ENCODE results near the gene ABCA12. TPM values are rescaled to one million over a fixed set of nuclear protein-coding genes. Genes with fewer than 3 reads are reported as not detected.

Gene ABCA12
- total and polyA plus RNA-seq, 5 donors, result not detected

DNA sequence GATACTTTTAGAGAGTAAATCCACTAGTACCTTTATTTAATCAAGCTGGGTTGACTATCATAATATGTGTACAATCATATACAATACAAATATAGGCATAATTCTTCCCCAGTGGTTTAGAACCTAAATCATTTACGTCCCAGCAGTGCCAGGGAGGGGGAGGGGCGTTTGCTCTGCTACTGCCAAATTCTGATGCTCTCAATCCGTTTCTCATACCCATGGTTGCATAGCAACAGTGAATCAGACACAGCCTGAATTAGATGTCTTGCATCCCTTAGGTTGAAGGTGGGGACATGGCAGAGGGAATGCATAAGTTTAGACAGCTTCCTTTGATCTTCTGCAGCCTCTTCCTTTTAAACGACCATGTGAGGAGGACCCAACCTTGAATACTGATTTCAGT is 135.4 kb downstream of the ABCA12 start:
- WGBS, result 11% methylated on average over 4 of the region's 4 CpGs
- intact Hi-C loops (cut with DNase I), result loop anchor here in 1 of 4 donors (5.0 kb wide), 1 partner anchor 1196 kb away; no protein-coding TSS in a partner anchor

DNA sequence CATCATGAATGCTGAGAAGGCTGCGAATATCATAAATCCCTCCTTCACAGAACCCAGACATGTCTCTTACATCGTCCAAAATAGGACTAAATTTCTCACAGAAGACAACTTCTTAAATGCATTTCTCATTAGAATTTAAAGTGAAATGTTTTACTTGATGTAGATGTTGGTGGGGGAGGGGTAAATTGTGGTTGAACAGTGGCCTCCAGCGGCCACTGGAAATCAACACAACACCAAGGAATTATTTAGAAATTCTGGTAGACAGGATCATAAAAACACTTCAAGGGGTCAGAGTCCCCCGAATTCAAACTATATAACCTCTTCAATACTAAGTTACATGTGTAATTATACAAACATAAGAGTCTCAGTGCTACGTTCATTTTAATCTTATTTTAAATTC is 135.9 kb downstream of the ABCA12 start:
- Histone ChIP-seq H3K4me3 (ENCODE audit: low read length) (no peak overlapping the region), H3K27ac (ENCODE audit: low read length) (no peak overlapping the region), H3K27me3 (ENCODE audit: control insufficient read depth, insufficient read depth) (no peaks in the 10 kb centered on the region), H3K9me3 (ENCODE audit: control insufficient read depth, low read length) (no peaks in the 10 kb centered on the region), H3K4me1 (ENCODE audit: control insufficient read depth, insufficient read depth, low read length) (no peaks in the 10 kb centered on the region)
- ATAC-seq (no peak), DNase-seq (no peak)
- WGBS, result 23% methylated on average over 5 of the region's 5 CpGs
- intact Hi-C loops (cut with DNase I), result loop anchor here in 1 of 4 donors (5.0 kb wide), 1 partner anchor 1195 kb away; no protein-coding TSS in a partner anchor

More for the DNA sequence above, 135.4 kb downstream of the ABCA12 start:
- Histone ChIP-seq H3K9me3 (ENCODE audit: control insufficient read depth, low read length) (no peaks in the 10 kb centered on the region), H3K27me3 (ENCODE audit: control insufficient read depth, insufficient read depth) (no peaks in the 10 kb centered on the region), H3K27ac (ENCODE audit: low read length) (no peak overlapping the region), H3K4me1 (ENCODE audit: control insufficient read depth, insufficient read depth, low read length) (no peaks in the 10 kb centered on the region), H3K4me3 (ENCODE audit: low read length) (no peak overlapping the region)
- DNase-seq (peak in 1 of 3 donors; percentile 12), ATAC-seq (no peak)

DNA sequence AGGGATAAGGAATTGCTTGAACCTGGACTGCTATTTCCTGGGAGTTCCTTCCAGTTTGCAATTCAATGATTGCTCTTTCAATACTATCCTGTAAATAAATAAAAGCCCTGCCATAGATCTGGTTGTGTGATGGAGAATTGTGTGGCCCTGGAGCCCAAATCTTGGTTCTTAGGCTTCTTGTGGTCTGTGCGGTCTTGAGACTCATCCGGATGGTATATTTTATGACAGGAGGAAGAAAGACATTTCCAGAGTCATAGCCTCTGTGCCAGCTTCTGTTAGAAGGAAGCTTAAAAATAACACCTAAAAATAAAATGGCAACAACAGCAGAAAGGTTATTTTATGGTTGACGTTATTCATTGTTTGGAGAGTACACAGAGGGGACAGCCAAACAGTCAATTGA is 137.7 kb downstream of the ABCA12 start:
- WGBS, result 75% methylated on average over 3 of the region's 3 CpGs
- Histone ChIP-seq H3K4me3 (ENCODE audit: low read length) (no peak overlapping the region), H3K9me3 (ENCODE audit: control insufficient read depth, low read length) (no peaks in the 10 kb centered on the region), H3K27ac (ENCODE audit: low read length) (no peak overlapping the region), H3K27me3 (ENCODE audit: control insufficient read depth, insufficient read depth) (no peaks in the 10 kb centered on the region), H3K4me1 (ENCODE audit: control insufficient read depth, insufficient read depth, low read length) (no peaks in the 10 kb centered on the region)
- DNase-seq, result no peak
- no peak for ATAC-seq
- intact Hi-C loops (cut with DNase I), result loop anchor here in 1 of 4 donors (5.0 kb wide), 1 partner anchor 1193 kb away; no protein-coding TSS in a partner anchor

DNA sequence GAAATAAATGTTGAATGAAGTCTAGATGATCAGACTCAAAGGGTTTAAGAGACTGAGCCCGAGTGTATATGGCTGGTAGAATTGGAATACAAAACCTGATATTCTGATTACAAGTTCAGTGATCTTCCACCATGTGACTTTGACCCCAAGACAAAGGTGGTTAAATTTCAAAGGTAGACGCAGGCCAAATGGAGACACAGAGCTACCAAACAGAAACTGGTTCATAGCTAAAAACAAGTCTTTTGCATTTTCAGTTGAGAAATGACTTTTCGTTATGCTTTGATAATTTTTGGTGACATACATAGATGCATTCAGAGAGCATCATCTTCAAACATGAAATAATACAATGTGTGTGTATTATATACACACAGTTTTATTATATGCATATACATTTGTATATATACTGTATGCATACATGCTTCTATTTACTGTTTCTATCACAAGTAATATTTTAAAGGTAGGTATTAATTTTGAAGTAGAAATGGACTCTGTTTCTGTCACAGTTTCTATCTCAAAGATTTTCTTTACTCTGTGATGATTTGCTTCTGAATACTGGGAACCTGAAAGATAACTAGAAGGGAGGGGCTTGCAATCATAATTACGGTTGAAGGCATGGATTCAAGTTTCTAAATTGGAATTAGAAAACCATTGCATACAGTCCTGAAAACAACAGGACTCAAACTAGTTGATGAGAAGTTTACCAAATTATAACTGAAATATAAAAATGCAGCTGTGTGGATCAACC is 142.3 kb downstream of the ABCA12 start:
- no peaks in the 10 kb centered on the region for H3K27me3 ChIP-seq (ENCODE audit: control insufficient read depth, insufficient read depth)
- DNase-seq (no peak), ATAC-seq (no peak)
- no peak overlapping the region for H3K27ac ChIP-seq (ENCODE audit: low read length)
- H3K4me3 ChIP-seq (ENCODE audit: low read length), result no peak overlapping the region
- no peaks in the 10 kb centered on the region for H3K4me1 ChIP-seq (ENCODE audit: control insufficient read depth, insufficient read depth, low read length)
- 80% methylated on average over 4 of the region's 4 CpGs for WGBS
- H3K9me3 ChIP-seq (ENCODE audit: control insufficient read depth, low read length), result no peaks in the 10 kb centered on the region
- intact Hi-C loops (cut with DNase I), result no loop called here

DNA sequence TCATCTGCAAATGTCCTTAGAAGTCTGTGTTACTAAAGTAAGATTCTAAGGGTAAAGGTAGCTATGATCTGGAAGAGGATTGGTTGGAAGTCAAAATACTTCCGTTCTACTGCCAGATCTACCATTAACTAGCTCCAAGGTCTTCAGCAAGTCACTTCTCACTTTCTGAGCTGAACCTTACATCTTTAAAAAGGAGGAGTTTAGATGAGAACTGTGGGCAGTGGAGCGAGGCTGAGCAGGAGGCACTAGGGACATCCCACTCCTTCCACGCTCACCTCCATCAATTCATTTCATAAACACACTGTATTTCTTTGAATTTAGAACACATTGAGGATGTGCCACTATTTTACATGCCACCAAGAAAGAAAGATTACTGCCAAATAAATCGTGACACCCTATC is 143.0 kb downstream of the ABCA12 start:
- ATAC-seq (no peak), DNase-seq (no peak)
- Histone ChIP-seq H3K27ac (ENCODE audit: low read length) (no peak overlapping the region), H3K4me3 (ENCODE audit: low read length) (no peak overlapping the region), H3K27me3 (ENCODE audit: control insufficient read depth, insufficient read depth) (no peaks in the 10 kb centered on the region), H3K4me1 (ENCODE audit: control insufficient read depth, insufficient read depth, low read length) (no peaks in the 10 kb centered on the region), H3K9me3 (ENCODE audit: control insufficient read depth, low read length) (no peaks in the 10 kb centered on the region)
- 80% methylated on average over 4 of the region's 4 CpGs for WGBS
- intact Hi-C loops (cut with DNase I), result no loop called here

DNA sequence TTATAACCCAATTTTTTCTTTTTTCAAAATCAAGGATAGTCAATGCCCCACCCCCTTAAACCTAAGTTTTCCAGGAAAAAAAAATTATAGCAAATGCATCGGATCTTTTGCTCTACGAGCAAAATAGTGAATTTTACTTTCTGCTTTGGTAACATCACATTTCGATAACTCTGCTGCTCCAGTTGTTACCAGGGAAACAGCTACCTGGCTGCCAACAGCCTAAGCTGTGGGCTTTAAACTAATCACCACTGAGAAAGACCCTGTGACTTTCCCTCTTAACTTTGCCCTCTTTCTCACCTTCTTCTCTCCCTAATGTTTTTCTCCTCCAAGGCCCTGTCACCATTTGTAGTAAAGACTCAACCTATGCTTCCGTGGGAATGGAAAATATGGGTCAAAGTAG is 145.5 kb downstream of the ABCA12 start:
- Histone ChIP-seq H3K27ac (ENCODE audit: low read length) (no peak overlapping the region), H3K4me1 (ENCODE audit: control insufficient read depth, insufficient read depth, low read length) (no peaks in the 10 kb centered on the region), H3K27me3 (ENCODE audit: control insufficient read depth, insufficient read depth) (no peaks in the 10 kb centered on the region), H3K4me3 (ENCODE audit: low read length) (no peak overlapping the region), H3K9me3 (ENCODE audit: control insufficient read depth, low read length) (no peaks in the 10 kb centered on the region)
- 86% methylated on average over 4 of the region's 4 CpGs for WGBS
- ATAC-seq, result no peak
- intact Hi-C loops (cut with DNase I), result no loop called here
- no peak for DNase-seq

DNA sequence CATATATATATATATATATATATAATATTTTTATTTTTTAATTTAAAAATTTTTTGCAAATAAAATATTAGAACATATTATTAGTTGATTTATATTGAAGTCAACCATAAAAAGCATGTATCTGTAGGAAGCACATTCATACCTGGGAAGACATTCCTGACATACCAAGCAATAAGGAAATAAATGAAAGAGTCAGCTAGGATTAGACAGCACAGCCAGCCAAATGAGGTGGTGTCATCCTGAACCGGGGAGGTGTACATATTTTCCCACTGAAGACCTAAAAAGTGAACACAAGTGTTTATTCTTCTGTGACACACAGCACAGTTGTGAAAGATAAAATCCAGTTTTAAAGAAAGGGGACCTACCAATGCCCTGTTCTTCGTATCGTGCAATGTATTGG is 149.2 kb downstream of the ABCA12 start:
- H3K9me3 ChIP-seq (ENCODE audit: control insufficient read depth, low read length), result no peaks in the 10 kb centered on the region
- intact Hi-C loops (cut with DNase I), result no loop called here
- ATAC-seq (no peak), DNase-seq (no peak)
- H3K4me3 ChIP-seq (ENCODE audit: low read length), result no peak overlapping the region
- H3K27me3 ChIP-seq (ENCODE audit: control insufficient read depth, insufficient read depth), result no peaks in the 10 kb centered on the region
- H3K4me1 ChIP-seq (ENCODE audit: control insufficient read depth, insufficient read depth, low read length), result no peaks in the 10 kb centered on the region
- WGBS, result 88% methylated on average over 3 of the region's 3 CpGs
- no peak overlapping the region for H3K27ac ChIP-seq (ENCODE audit: low read length)

DNA sequence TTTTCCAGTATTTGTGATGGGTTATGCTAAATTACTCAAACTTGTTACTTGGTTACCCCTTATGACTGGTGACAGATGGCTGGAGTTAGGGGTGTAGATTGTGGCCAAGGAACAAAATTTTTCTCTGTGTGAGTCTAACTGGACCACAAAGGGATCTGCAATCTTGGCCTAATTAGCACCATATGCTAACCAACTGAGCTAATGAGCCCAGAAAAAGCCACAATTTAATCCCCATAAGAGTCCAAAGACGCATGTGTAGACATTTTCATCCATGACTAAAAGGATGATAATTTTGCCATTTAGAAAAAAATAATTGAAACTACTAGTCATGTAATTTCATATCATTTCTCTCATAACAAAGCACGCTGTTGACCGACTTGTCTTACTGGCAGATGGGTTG is 151.2 kb downstream of the ABCA12 start:
- Histone ChIP-seq H3K27ac (ENCODE audit: low read length) (no peak overlapping the region), H3K9me3 (ENCODE audit: control insufficient read depth, low read length) (no peaks in the 10 kb centered on the region), H3K4me1 (ENCODE audit: control insufficient read depth, insufficient read depth, low read length) (no peaks in the 10 kb centered on the region), H3K4me3 (ENCODE audit: low read length) (no peak overlapping the region), H3K27me3 (ENCODE audit: control insufficient read depth, insufficient read depth) (no peaks in the 10 kb centered on the region)
- ATAC-seq (no peak), DNase-seq (no peak)
- intact Hi-C loops (cut with DNase I), result no loop called here
- 91% methylated on average over 3 of the region's 3 CpGs for WGBS

DNA sequence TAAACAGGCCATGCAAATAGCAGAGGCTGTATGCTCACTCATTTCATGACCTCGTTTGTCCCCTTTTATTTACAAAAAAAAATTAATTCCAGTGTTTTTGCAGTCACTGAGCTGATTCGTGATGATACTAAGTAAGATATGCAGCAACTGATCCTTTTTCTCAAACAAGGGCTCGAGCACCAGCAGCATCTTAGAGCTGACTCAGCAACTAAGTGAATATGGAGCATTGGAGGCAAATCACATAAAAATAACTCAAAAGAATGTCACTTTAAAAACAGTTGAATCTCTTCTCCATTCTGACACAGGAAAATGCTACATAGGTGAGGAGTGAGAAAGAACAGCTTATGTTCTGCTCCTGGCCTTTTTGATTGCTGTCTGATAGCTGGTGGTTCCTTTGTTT is 152.8 kb downstream of the ABCA12 start:
- DNase-seq (no peak), ATAC-seq (no peak)
- intact Hi-C loops (cut with DNase I), result no loop called here

DNA sequence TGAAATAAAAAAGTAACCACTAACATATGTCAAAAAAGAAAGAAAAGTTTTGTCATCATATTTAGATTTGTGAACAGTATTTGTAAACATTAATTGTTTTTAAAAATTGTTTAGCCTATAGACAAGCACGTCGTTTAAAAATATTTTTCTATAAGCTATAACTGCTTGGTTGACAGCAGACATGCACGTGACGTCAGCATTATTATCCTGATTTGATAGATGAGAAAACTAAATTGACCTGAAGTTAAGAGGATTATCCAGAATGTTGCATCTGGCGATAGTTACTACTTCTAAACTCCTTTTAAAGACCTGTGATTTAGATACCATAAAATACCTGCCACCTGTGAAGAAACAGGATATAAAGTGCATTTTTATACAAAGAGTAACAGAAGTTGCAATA is 172.0 kb downstream of the ABCA12 start:
- intact Hi-C loops (cut with DNase I), result no loop called here
- H3K27me3 ChIP-seq (ENCODE audit: control insufficient read depth, insufficient read depth), result no peaks in the 10 kb centered on the region
- H3K9me3 ChIP-seq (ENCODE audit: control insufficient read depth, low read length), result no peaks in the 10 kb centered on the region
- no peak for ATAC-seq
- no peak for DNase-seq
- H3K27ac ChIP-seq (ENCODE audit: low read length), result no peak overlapping the region
- 89% methylated on average over 5 of the region's 5 CpGs for WGBS
- no peak overlapping the region for H3K4me3 ChIP-seq (ENCODE audit: low read length)
- no peaks in the 10 kb centered on the region for H3K4me1 ChIP-seq (ENCODE audit: control insufficient read depth, insufficient read depth, low read length)

More for the DNA sequence above, 152.8 kb downstream of the ABCA12 start:
- no peak overlapping the region for H3K4me3 ChIP-seq (ENCODE audit: low read length)
- 56% methylated on average over 3 of the region's 3 CpGs for WGBS
- H3K27ac ChIP-seq (ENCODE audit: low read length), result no peak overlapping the region
- H3K4me1 ChIP-seq (ENCODE audit: control insufficient read depth, insufficient read depth, low read length), result no peaks in the 10 kb centered on the region
- no peaks in the 10 kb centered on the region for H3K27me3 ChIP-seq (ENCODE audit: control insufficient read depth, insufficient read depth)
- H3K9me3 ChIP-seq (ENCODE audit: control insufficient read depth, low read length), result no peaks in the 10 kb centered on the region

DNA sequence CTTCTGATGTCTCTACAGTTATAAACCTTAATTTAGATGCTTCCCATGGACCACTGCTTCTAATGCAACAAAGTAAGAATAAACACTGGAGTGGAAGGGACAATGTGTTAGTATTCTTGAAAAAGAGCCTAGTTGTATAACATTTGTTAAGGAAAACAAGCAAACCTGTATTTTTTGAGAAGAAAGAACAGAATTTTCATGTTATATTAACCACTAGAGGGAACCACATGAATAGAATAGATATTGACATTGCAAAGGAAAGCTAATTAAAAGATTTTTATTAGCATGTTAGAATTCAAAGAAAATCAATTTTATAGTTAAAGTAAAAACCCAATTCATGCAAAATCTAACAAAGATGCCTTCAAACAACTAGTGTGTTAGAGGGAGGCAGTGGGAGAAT is 177.7 kb downstream of the ABCA12 start:
- Histone ChIP-seq H3K9me3 (ENCODE audit: control insufficient read depth, low read length) (no peaks in the 10 kb centered on the region), H3K27ac (ENCODE audit: low read length) (no peak overlapping the region), H3K4me1 (ENCODE audit: control insufficient read depth, insufficient read depth, low read length) (no peaks in the 10 kb centered on the region), H3K4me3 (ENCODE audit: low read length) (no peak overlapping the region), H3K27me3 (ENCODE audit: control insufficient read depth, insufficient read depth) (no peaks in the 10 kb centered on the region)
- ATAC-seq, result no peak
- intact Hi-C loops (cut with DNase I), result no loop called here
- DNase-seq, result no peak

DNA sequence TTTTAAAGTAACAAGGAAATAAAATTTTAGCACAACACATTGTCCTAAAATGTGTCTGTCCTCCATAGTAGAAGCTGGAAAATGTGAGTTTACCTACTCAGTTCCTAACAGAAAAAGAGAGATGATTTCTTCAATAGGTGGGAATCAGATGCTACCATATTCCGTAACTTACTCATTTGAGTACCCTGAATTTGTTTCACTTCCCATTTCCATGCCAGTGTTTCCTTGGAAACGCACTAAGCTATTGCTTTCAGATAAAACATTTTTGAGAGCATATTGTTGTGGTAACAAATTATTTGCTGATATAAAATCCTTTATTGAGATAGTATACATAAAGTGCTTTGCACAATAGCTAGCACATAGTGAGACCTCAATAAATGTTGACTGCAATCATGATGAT is 191.5 kb downstream of the ABCA12 start:
- no peaks in the 10 kb centered on the region for H3K9me3 ChIP-seq (ENCODE audit: control insufficient read depth, low read length)
- H3K27me3 ChIP-seq (ENCODE audit: control insufficient read depth, insufficient read depth), result no peaks in the 10 kb centered on the region
- H3K4me1 ChIP-seq (ENCODE audit: control insufficient read depth, insufficient read depth, low read length), result no peaks in the 10 kb centered on the region
- 81% methylated on average over 2 of the region's 2 CpGs for WGBS
- no peak overlapping the region for H3K27ac ChIP-seq (ENCODE audit: low read length)
- DNase-seq (no peak), ATAC-seq (no peak)
- intact Hi-C loops (cut with DNase I), result no loop called here
- no peak overlapping the region for H3K4me3 ChIP-seq (ENCODE audit: low read length)

Data from right cardiac atrium (tissue), 5 donors.